Sigmoid colon (tissue), 7 donors: ENCODE data around the gene LTBP3. TPM values are rescaled to one million over a fixed set of nuclear protein-coding genes. Genes with fewer than 3 reads are reported as not detected.

Experiments used
- DNase-seq: peaks from one replicate; pipeline ENCODE4 v3.0.0-alpha.2; 2019
- H3K27ac ChIP-seq, 4 donors: fragments of 200-600 bp; sonication (generic); one replicate each; pipeline ENCODE4 v1.5.1; 2016 to 2019; ENCODE audit warnings: mild to moderate bottlenecking in 1 of 4
- H3K27me3 ChIP-seq, 3 donors: fragments of 200-600 bp; sonication (generic); one replicate each; pipeline ENCODE4 v1.5.1; 2019; ENCODE audit warnings: mild to moderate bottlenecking in 1 of 3
- H3K36me3 ChIP-seq, 4 donors: fragments of 200-600 bp; sonication (generic); one replicate each; pipeline ENCODE4 v1.5.1; 2016 to 2019
- H3K4me1 ChIP-seq, 4 donors: fragments of 200-600 bp; sonication (generic); one replicate each; pipeline ENCODE4 v1.5.1; 2017 to 2019
- H3K4me3 ChIP-seq, 4 donors: fragments of 200-600 bp; sonication (generic); one replicate each; pipeline ENCODE4 v1.5.1; 2017 to 2019; ENCODE audit warnings: mild to moderate bottlenecking in 2 of 4, moderate library complexity in 1 of 4
- H3K9me3 ChIP-seq, 4 donors: fragments of 200-600 bp in 3 of 4; sonication (generic) in 3 of 4; one replicate each; pipeline versions ENCODE4 v1.5.1 to v1.6.1; 2013 to 2019
- CTCF ChIP-seq, 4 experiments: fragments of 450-650 bp in 3 of 4; fragments of 200-600 bp in 1 of 4; IDR thresholded peaks; one replicate each; pipeline ENCODE4 v1.5.1; 2016 to 2019; ENCODE audit warnings: antibody characterized with exemption in 4 of 4, mild to moderate bottlenecking in 3 of 4, moderate library complexity in 2 of 4
- EP300 ChIP-seq, 4 donors: sonication (generic); formaldehyde crosslinking; IDR thresholded peaks; one replicate each; pipeline ENCODE4 v1.6.1; 2017; ENCODE audit warnings: antibody characterized with exemption in 4 of 4
- POLR2A ChIP-seq, 2 donors: fragments of 450-650 bp; IDR thresholded peaks; one replicate each; pipeline ENCODE4 v1.6.1; 2016; ENCODE audit warnings: antibody characterized with exemption in 2 of 2, mild to moderate bottlenecking in 2 of 2, moderate library complexity in 2 of 2
- POLR2AphosphoS5 ChIP-seq, 4 donors: sonication (generic); formaldehyde crosslinking; IDR thresholded peaks; one replicate each; pipeline ENCODE4 v1.6.1; 2017; ENCODE audit warnings: antibody characterized with exemption in 4 of 4
- WGBS, 2 donors: extraction: QIAGEN DNeasy Blood & Tissue Kit; methylation state at CpG; one replicate each; pipeline ENCODE4 v1.1.7; 2013; 5-methylcytosine and 5-hydroxymethylcytosine counted together
- intact Hi-C: fragments of 100-400 bp; cut with DNase I; formaldehyde crosslinking; loops from one replicate; pipeline ENCODE4 v1.15.1; 2023
- polyA plus RNA-seq, 3 donors: library from polyadenylated mRNA; stranded (reverse); fragments of 200-250 nt; gene quantifications; one replicate each; pipeline ENCODE4 v1.2.3, GENCODE V29; 2013
- total RNA-seq, 4 donors: library from RNA; depleted of rRNA; stranded (reverse); fragments of >200 nt; gene quantifications; one replicate each; pipeline ENCODE4 v1.1.0, GENCODE V29; 2016
- donor health status: healthy with polysubstance abuse.
- donor health status: Bipolar disorder and iron deficiency.
- donor health status: healthy.

The LTBP3 gene
- total and polyA plus RNA-seq, 7 donors, result 3.9 to 268 (median 79.6) TPM

- Histone ChIP-seq H3K36me3 (peaks cover 18 to 29% (median 23%) of the 10 kb centered on the region in 4 donors), H3K4me3 (peak overlapping the region; percentile 73 to 92 (median 84)), H3K27me3 (no peaks in the 10 kb centered on the region), H3K9me3 (no peaks in the 10 kb centered on the region), H3K4me1 (peaks cover 0 to 40% (median 39%) of the 10 kb centered on the region in 4 donors), H3K27ac (peak overlapping the region; percentile 92 to 100 (median 97))
- 1 to 2% methylated on average over 24 of the region's 24 CpGs for WGBS, 2 donors
- intact Hi-C loops, result no loop called here
- DNase-seq, result peak; percentile 83
- TF ChIP-seq EP300 (IDR thresholded peaks at IDR 0.05) (no peak), POLR2AphosphoS5 (IDR thresholded peaks at IDR 0.05) (peak in 1 of 4 donors; percentile 35), POLR2A (IDR thresholded peaks at IDR 0.05) (no peak)
Observed at GRCh38 chr11:65498042-65498726, 60.0 kb downstream of the LTBP3 start.

DNA sequence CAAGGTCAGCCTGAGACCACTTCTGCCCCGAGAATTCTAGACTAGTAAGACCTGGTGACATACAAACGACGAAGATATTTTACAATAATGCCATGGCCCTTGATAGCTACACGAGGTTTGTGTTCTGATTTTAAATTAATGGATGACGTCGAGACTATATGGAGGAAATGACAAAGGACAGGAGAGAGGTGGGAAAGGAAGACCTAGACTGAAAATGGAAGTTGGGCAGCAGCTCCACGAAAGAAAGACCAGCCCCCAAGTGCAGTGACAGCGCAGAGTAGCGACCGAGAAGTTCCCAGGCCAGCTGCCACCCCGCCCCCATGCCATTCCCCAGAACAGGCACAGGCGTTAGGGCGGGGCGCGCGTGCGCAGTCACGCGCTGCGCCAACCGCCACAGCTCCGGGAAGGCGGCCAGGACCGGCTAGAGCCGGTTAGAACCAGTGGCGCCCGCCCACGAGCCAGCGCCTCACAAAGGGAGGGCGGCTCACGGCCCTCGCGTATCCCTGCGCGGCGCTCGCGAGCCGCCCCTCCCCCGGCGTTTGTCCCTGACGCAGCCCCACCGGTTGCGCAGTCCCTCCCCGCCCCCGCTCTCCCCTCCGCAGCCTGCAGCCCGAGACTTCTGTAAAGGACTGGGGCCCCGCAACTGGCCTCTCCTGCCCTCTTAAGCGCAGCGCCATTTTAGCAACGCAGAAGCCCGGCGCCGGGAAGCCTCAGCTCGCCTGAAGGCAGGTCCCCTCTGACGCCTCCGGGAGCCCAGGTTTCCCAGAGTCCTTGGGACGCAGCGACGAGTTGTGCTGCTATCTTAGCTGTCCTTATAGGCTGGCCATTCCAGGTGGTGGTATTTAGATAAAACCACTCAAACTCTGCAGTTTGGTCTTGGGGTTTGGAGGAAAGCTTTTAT is 60.8 kb downstream of the LTBP3 start:
- WGBS, 2 donors, result 0 to 1% methylated on average over 61 of the region's 61 CpGs
- Histone ChIP-seq H3K36me3 (peaks cover 10 to 21% (median 16%) of the 10 kb centered on the region in 4 donors), H3K27me3 (no peaks in the 10 kb centered on the region), H3K27ac (peak overlapping the region; percentile 92 to 100 (median 97)), H3K4me1 (peaks cover 3 to 48% (median 47%) of the 10 kb centered on the region in 4 donors), H3K9me3 (no peaks in the 10 kb centered on the region), H3K4me3 (peak overlapping the region; percentile 73 to 92 (median 84))
- TF ChIP-seq POLR2A (IDR thresholded peaks at IDR 0.05), result peak; percentile 82 to 87
- peak; percentile 86 to 99 (median 94) for TF ChIP-seq POLR2AphosphoS5 (IDR thresholded peaks at IDR 0.05)
- TF ChIP-seq EP300 (IDR thresholded peaks at IDR 0.05), result peak; percentile 90 to 100 (median 95)
- TF ChIP-seq CTCF (IDR thresholded peaks at IDR 0.05), result no peak
- peak; percentile 100 for DNase-seq
- intact Hi-C loops, result loop anchor here (1.0 kb wide), 2 partner anchors 20 to 78 kb away; no protein-coding TSS in a partner anchor

DNA sequence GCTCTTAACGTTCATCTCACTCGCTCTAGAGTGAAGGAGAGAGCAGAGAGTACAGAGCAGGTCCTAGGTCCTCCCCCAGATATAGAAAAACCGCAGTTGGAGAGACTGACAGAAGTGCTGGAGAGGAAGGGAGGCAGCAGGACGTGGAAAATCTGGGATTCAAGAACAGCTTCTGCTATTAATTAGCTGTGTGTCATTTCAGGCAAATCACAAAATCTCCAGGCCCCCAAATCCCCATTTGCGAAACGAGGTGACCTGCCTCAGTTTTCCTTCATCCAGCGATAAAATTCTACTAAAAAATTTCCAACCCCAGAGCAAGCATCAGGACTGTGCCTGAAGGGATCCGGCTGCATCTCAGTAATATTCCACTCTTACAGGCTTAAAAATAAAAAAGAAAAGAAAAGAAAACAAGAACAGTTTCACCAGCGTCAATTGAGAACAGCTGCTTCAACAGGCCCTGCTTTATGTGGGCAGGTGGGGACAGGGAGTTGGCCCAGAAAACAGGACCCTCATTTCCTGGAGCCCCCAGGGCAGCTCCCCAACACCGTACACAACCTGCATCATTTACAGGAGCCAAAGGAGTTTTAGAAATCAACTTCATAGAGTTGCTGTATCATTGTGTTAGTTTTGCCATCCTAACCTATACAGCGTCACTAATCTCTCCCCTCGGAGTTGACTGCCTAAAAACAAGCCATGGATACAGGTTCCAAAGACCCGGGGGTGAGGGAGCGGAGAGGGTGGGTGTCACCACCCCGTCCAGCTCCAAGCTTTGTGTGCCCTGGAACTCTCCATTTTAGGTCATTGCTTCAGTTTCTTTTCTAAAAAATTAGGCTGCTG is 61.6 kb downstream of the LTBP3 start:
- peaks cover 4 to 56% (median 55%) of the 10 kb centered on the region in 4 donors for H3K4me1 ChIP-seq
- H3K4me3 ChIP-seq, result peak overlapping the region; percentile 16 to 73 (median 35)
- no peaks in the 10 kb centered on the region for H3K27me3 ChIP-seq
- no peaks in the 10 kb centered on the region for H3K9me3 ChIP-seq
- intact Hi-C loops, result loop anchor here (1.0 kb wide), 2 partner anchors 19 to 77 kb away; no protein-coding TSS in a partner anchor
- peaks cover 3 to 13% (median 7%) of the 10 kb centered on the region in 4 donors for H3K36me3 ChIP-seq
- H3K27ac ChIP-seq, result peak overlapping the region; percentile 92 to 100 (median 97)
- peak; percentile 76 for DNase-seq
- no peak for TF ChIP-seq EP300 (IDR thresholded peaks at IDR 0.05)
- TF ChIP-seq POLR2AphosphoS5 (IDR thresholded peaks at IDR 0.05), result peak in 3 of 4 donors; percentile 54 to 61 (median 58)
- no peak for TF ChIP-seq CTCF (IDR thresholded peaks at IDR 0.05)
- TF ChIP-seq POLR2A (IDR thresholded peaks at IDR 0.05), result peak in 1 of 2 donors; percentile 47
- 37 to 39% methylated on average over 15 of the region's 15 CpGs for WGBS, 2 donors

- Histone ChIP-seq H3K27me3 (no peaks in the 10 kb centered on the region), H3K4me3 (peak overlapping the region in 1 of 4 donors; percentile 4), H3K27ac (peak overlapping the region; percentile 92 to 100 (median 97)), H3K4me1 (peaks cover 4 to 86% (median 85%) of the 10 kb centered on the region in 4 donors), H3K36me3 (no peaks in the 10 kb centered on the region), H3K9me3 (no peaks in the 10 kb centered on the region)
- TF ChIP-seq POLR2A (IDR thresholded peaks at IDR 0.05) (no peak), CTCF (IDR thresholded peaks at IDR 0.05) (no peak), POLR2AphosphoS5 (IDR thresholded peaks at IDR 0.05) (peak; percentile 46 to 77 (median 56)), EP300 (IDR thresholded peaks at IDR 0.05) (no peak)
- intact Hi-C loops, result no loop called here
- 52 to 64% methylated on average over 12 of the region's 12 CpGs for WGBS, 2 donors
- DNase-seq, result peak; percentile 90
Observed at GRCh38 chr11:65493367-65494176, 64.6 kb downstream of the LTBP3 start.
